HK-2 (cell line): ENCODE results near the gene ST6GALNAC6.

Source experiments
- DNase-seq: peaks from one replicate; pipeline ENCODE4 v3.0.0-alpha.2; 2018; ENCODE audit not compliant: unreplicated experiment

Gene ST6GALNAC6

GRCh38 chr9:127931092-127931881 is 31.9 kb upstream of the ST6GALNAC6 start:
- DNase-seq: peak; percentile 81

- DNase-seq: peak; percentile 91
These were observed 31.1 kb upstream of the ST6GALNAC6 start, which contains the start of gene PIP5KL1 for GRCh38 chr9:127930231-127931091. Gene PIP5KL1 (minus strand): TSS chr9:127930777. CDS start chr9:127930752, 25 bp downstream.

GRCh38 chr9:127929625-127929979 is 30.2 kb upstream of the ST6GALNAC6 start:
- DNase-seq: no peak

- DNase-seq: no peak
These were observed 29.5 kb upstream of the ST6GALNAC6 start for GRCh38 chr9:127928676-127929624.

- no peak for DNase-seq
These were observed 28.7 kb upstream of the ST6GALNAC6 start for GRCh38 chr9:127927988-127928675.

- DNase-seq: no peak
These were observed 28.0 kb upstream of the ST6GALNAC6 start for GRCh38 chr9:127927201-127927987.

- DNase-seq: no peak
These were observed 27.4 kb upstream of the ST6GALNAC6 start for GRCh38 chr9:127926906-127927200.

GRCh38 chr9:127925959-127926905 is 26.8 kb upstream of the ST6GALNAC6 start:
- DNase-seq: no peak

GRCh38 chr9:127924736-127925444 is 25.5 kb upstream of the ST6GALNAC6 start:
- DNase-seq: no peak

GRCh38 chr9:127923771-127924170 is 24.4 kb upstream of the ST6GALNAC6 start:
- DNase-seq: peak; percentile 73

- DNase-seq: no peak
These were observed 23.6 kb upstream of the ST6GALNAC6 start for GRCh38 chr9:127923046-127923445.

GRCh38 chr9:127921557-127922120 is 22.2 kb upstream of the ST6GALNAC6 start:
- peak; percentile 69 for DNase-seq

GRCh38 chr9:127920794-127921193 is 21.4 kb upstream of the ST6GALNAC6 start:
- DNase-seq: no peak

GRCh38 chr9:127919253-127919815 is 19.9 kb upstream of the ST6GALNAC6 start:
- DNase-seq: peak; percentile 95

GRCh38 chr9:127918183-127919107 is 19.0 kb upstream of the ST6GALNAC6 start:
- DNase-seq: no peak

- DNase-seq: no peak
These were observed 18.2 kb upstream of the ST6GALNAC6 start for GRCh38 chr9:127917603-127918002.
